ENCODE data around the gene SUB1.

- TF ChIP-seq CTCF (IDR thresholded peaks at IDR 0.05) (no peak), EZH2phosphoT487 (IDR thresholded peaks at IDR 0.05; ENCODE audit: borderline replicate concordance, low read depth) (no peak), USF1 (IDR thresholded peaks at IDR 0.05; ENCODE audit: borderline replicate concordance, low read depth) (no peak), TCF12 (IDR thresholded peaks at IDR 0.05) (no peak), EP300 (IDR thresholded peaks at IDR 0.05; ENCODE audit: borderline replicate concordance in 1 of 2, low read depth in 1 of 2, low read length in 1 of 2) (no peak), RFX5 (IDR thresholded peaks at IDR 0.05; ENCODE audit: low read length) (no peak), MAX (IDR thresholded peaks at IDR 0.05; ENCODE audit: low read depth) (no peak), RAD21 (IDR thresholded peaks at IDR 0.05; ENCODE audit: low read length) (no peak), POLR2AphosphoS5 (IDR thresholded peaks at IDR 0.05; ENCODE audit: low read depth, low read length) (no peak)
These were observed 9.8 kb downstream of the SUB1 start for GRCh38 chr5:32595118-32595517.
